HepG2 (cell line): ENCODE results near the gene MRFAP1. TPM values are rescaled to one million over a fixed set of nuclear protein-coding genes. Genes with fewer than 3 reads are reported as not detected.

Source experiments
- FUBP1 ChIP-seq: sonication (generic); formaldehyde crosslinking; IDR thresholded peaks from 2 replicates; pipeline ENCODE4 v1.5.1; 2020; ENCODE audit warnings: missing genetic modification reagents, mild to moderate bottlenecking, borderline replicate concordance
- JUN ChIP-seq: sonication (generic); formaldehyde crosslinking; IDR thresholded peaks from 2 replicates; pipeline ENCODE4 v1.4.0; 2020; ENCODE audit warnings: mild to moderate bottlenecking, missing genetic modification reagents
- KLF16 ChIP-seq, 2 experiments: sonication (generic) in 1 of 2; formaldehyde crosslinking in 1 of 2; IDR thresholded peaks; 2 replicates each; pipeline versions ENCODE4 v1.6.1 to v1.8.0; 2016 to 2023; ENCODE audit warnings: missing genetic modification reagents in 2 of 2, missing compliant biosample characterization in 1 of 2
- TBL1XR1 ChIP-seq: fragments of 150-350 bp; IDR thresholded peaks from 2 replicates; pipeline ENCODE4 v1.6.1; 2014; ENCODE audit warnings: borderline replicate concordance, low read length; ENCODE audit not compliant: partially characterized antibody
- TEF ChIP-seq: sonication (generic); formaldehyde crosslinking; IDR thresholded peaks from 2 replicates; pipeline ENCODE4 v1.5.0; 2020; ENCODE audit warnings: missing genetic modification reagents
- TGIF2 ChIP-seq: IDR thresholded peaks from 2 replicates; pipeline ENCODE4 v1.6.1; 2016; ENCODE audit warnings: control low read depth, missing compliant biosample characterization
- ZGPAT ChIP-seq: IDR thresholded peaks from 2 replicates; pipeline ENCODE4 v1.6.1; 2016; ENCODE audit warnings: mild to moderate bottlenecking
- ZNF124 ChIP-seq: sonication (generic); formaldehyde crosslinking; IDR thresholded peaks from 2 replicates; pipeline ENCODE4 v1.4.0; 2020; ENCODE audit warnings: missing genetic modification reagents
- ZSCAN20 ChIP-seq: sonication (generic); formaldehyde crosslinking; IDR thresholded peaks from 2 replicates; pipeline ENCODE4 v1.4.0; 2020; ENCODE audit warnings: missing genetic modification reagents, mild to moderate bottlenecking, borderline replicate concordance
- polyA plus RNA-seq, 8 experiments: library from polyadenylated mRNA; depleted of rRNA in 3 of 8; stranded (reverse) in 7 of 8; unstranded in 1 of 8; fragments of >200 nt; fragmentation: Illumina TruSeq in 4 of 8; extraction: Trizol in 4 of 8; gene quantifications; 2 replicates each; pipeline versions ENCODE4 v1.2.1 to v1.2.3, GENCODE V29; 2011 to 2016; ENCODE audit warnings: low read depth in 4 of 8, missing spikeins in 1 of 8, mixed read lengths in 1 of 8; ENCODE audit not compliant: insufficient read depth in 1 of 8
- total RNA-seq, 5 experiments: library from RNA; depleted of rRNA; stranded (reverse); fragments of >200 nt; fragmentation: Illumina TruSeq; extraction: Trizol; gene quantifications; 2 replicates each; pipeline ENCODE4 v1.2.3, GENCODE V29; 2016; ENCODE audit warnings: low read depth in 1 of 5
- TF ChIP-seq, protein P1 (sequence below): sonication (generic); formaldehyde crosslinking; conservative IDR thresholded peaks from 2 replicates; pipeline ENCODE4 v1.4.0; 2020; ENCODE audit warnings: missing genetic modification reagents
- TF ChIP-seq, protein P2 (sequence below): sonication (generic); formaldehyde crosslinking; IDR thresholded peaks from 2 replicates; pipeline ENCODE4 v1.4.0; 2020; ENCODE audit warnings: missing genetic modification reagents, borderline replicate concordance
- TF ChIP-seq, protein P3 (sequence below): sonication (generic); formaldehyde crosslinking; IDR thresholded peaks from 2 replicates; pipeline ENCODE4 v1.9.0; 2022; ENCODE audit warnings: missing genetic modification reagents, mild to moderate bottlenecking, borderline replicate concordance

MRFAP1 gene
- total and polyA plus RNA-seq, 2 of the 13 experiments (the other 11 are each of a cell fraction or from before 2014, with no cell fraction given), result 112 to 158 TPM

GRCh38 chr4:6673660-6674499, 33.4 kb downstream of the MRFAP1 start (continued):
- TF ChIP-seq, protein P1, sequence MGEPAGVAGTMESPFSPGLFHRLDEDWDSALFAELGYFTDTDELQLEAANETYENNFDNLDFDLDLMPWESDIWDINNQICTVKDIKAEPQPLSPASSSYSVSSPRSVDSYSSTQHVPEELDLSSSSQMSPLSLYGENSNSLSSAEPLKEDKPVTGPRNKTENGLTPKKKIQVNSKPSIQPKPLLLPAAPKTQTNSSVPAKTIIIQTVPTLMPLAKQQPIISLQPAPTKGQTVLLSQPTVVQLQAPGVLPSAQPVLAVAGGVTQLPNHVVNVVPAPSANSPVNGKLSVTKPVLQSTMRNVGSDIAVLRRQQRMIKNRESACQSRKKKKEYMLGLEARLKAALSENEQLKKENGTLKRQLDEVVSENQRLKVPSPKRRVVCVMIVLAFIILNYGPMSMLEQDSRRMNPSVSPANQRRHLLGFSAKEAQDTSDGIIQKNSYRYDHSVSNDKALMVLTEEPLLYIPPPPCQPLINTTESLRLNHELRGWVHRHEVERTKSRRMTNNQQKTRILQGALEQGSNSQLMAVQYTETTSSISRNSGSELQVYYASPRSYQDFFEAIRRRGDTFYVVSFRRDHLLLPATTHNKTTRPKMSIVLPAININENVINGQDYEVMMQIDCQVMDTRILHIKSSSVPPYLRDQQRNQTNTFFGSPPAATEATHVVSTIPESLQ (CRISPR knock-in tag), result 0 out of 2 replicates have a peak, but pooled peaks have one; percentile 38
- TF ChIP-seq KLF16 (CRISPR knock-in tag; IDR thresholded peaks at IDR 0.05) (peak in 1 of 2 experiments; percentile 51; a peak in 1 of 4 replicates), TBL1XR1 (no peak), TEF (CRISPR knock-in tag) (0 out of 2 replicates have a peak, but pooled peaks have one; percentile 13), JUN (no peak), ZNF124 (peak; percentile 43; the same call in 1 of the 2 replicates), TGIF2 (CRISPR knock-in tag) (0 out of 2 replicates have a peak, but pooled peaks have one; percentile 46), ZSCAN20 (no peak; the same call in 1 of the 2 replicates), FUBP1 (CRISPR knock-in tag) (no peak), ZGPAT (CRISPR knock-in tag) (peak; percentile 59; the same call in 1 of the 2 replicates)
- TF ChIP-seq, protein P2, sequence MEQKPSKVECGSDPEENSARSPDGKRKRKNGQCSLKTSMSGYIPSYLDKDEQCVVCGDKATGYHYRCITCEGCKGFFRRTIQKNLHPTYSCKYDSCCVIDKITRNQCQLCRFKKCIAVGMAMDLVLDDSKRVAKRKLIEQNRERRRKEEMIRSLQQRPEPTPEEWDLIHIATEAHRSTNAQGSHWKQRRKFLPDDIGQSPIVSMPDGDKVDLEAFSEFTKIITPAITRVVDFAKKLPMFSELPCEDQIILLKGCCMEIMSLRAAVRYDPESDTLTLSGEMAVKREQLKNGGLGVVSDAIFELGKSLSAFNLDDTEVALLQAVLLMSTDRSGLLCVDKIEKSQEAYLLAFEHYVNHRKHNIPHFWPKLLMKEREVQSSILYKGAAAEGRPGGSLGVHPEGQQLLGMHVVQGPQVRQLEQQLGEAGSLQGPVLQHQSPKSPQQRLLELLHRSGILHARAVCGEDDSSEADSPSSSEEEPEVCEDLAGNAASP (CRISPR knock-in tag), result peak; percentile 79; the same call in 1 of the 2 replicates
- TF ChIP-seq, protein P3, sequence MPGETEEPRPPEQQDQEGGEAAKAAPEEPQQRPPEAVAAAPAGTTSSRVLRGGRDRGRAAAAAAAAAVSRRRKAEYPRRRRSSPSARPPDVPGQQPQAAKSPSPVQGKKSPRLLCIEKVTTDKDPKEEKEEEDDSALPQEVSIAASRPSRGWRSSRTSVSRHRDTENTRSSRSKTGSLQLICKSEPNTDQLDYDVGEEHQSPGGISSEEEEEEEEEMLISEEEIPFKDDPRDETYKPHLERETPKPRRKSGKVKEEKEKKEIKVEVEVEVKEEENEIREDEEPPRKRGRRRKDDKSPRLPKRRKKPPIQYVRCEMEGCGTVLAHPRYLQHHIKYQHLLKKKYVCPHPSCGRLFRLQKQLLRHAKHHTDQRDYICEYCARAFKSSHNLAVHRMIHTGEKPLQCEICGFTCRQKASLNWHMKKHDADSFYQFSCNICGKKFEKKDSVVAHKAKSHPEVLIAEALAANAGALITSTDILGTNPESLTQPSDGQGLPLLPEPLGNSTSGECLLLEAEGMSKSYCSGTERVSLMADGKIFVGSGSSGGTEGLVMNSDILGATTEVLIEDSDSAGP (CRISPR knock-in tag), result peak; percentile 64; the same call in 1 of the 2 replicates
